Esophagus squamous epithelium (tissue), 5 donors: Measurements from ENCODE around the gene VIP. TPM values are rescaled to one million over a fixed set of nuclear protein-coding genes. Genes with fewer than 3 reads are reported as not detected.

Experiments
- DNase-seq: peaks from one replicate; lab custom pipeline; 2025; lab: John Stamatoyannopoulos, UW
- H3K27ac ChIP-seq, 4 donors: fragments of 200-600 bp; sonication (generic); one replicate each; pipeline ENCODE4 v1.5.1; 2016 to 2019; ENCODE audit warnings: mild to moderate bottlenecking in 1 of 4
- H3K27me3 ChIP-seq, 4 donors: fragments of 200-600 bp; sonication (generic); 1 replicate in 3 of 4; 2 replicates in 1 of 4; pipeline versions ENCODE4 v1.5.1 to v1.6.0; 2017 to 2021; ENCODE audit warnings: antibody characterized with exemption in 1 of 4
- H3K36me3 ChIP-seq, 3 donors: fragments of 200-600 bp; sonication (generic); one replicate each; pipeline ENCODE4 v1.5.1; 2016 to 2019
- H3K4me1 ChIP-seq, 3 donors: fragments of 200-600 bp; sonication (generic); one replicate each; pipeline ENCODE4 v1.5.1; 2017 to 2019
- H3K4me3 ChIP-seq, 4 donors: fragments of 200-600 bp; sonication (generic); 1 replicate in 3 of 4; 2 replicates in 1 of 4; pipeline ENCODE4 v1.5.1; 2016 to 2019; ENCODE audit warnings: mild to moderate bottlenecking in 2 of 4, moderate library complexity in 1 of 4
- H3K9me3 ChIP-seq, 3 donors: fragments of 200-600 bp; sonication (generic); one replicate each; pipeline ENCODE4 v1.5.1; 2016 to 2019
- CTCF ChIP-seq, 6 experiments: fragments of 450-650 bp in 4 of 6; fragments of 200-600 bp in 2 of 6; sonication (generic) in 2 of 6; IDR thresholded peaks; one replicate each; pipeline ENCODE4 v1.5.1; 2016 to 2019; ENCODE audit warnings: antibody characterized with exemption in 6 of 6, mild to moderate bottlenecking in 4 of 6, moderate library complexity in 4 of 6
- POLR2A ChIP-seq, 4 donors: fragments of 450-650 bp; IDR thresholded peaks; one replicate each; pipeline ENCODE4 v1.6.1; 2017; ENCODE audit warnings: antibody characterized with exemption in 4 of 4, mild to moderate bottlenecking in 4 of 4, moderate library complexity in 3 of 4
- WGBS, 2 donors: methylation state at CpG; one replicate each; pipeline ENCODE4 v1.1.5; 2018; 5-methylcytosine and 5-hydroxymethylcytosine counted together
- intact Hi-C: fragments of 100-400 bp; cut with DNase I; formaldehyde crosslinking; loops from one replicate; pipeline ENCODE4 v1.15.0; 2022
- total RNA-seq, 4 donors: library from RNA; depleted of rRNA; stranded (reverse); fragments of >200 nt; gene quantifications; one replicate each; pipeline ENCODE4 v1.1.0, GENCODE V29; 2016
- donor health status: DM: yes; HTN: yes; CAD: no.

The VIP gene
- total RNA-seq, 4 donors from 2014 or later: 0.22 to 0.38 TPM; not detected in 2

GRCh38 chr6:152775428-152775827, 24.8 kb downstream of the VIP start:
- intact Hi-C loops: no loop called here
- DNase-seq: no peak
- Histone ChIP-seq H3K4me3 (no peak overlapping the region), H3K9me3 (no peaks in the 10 kb centered on the region), H3K27me3 (no peaks in the 10 kb centered on the region), H3K36me3 (no peaks in the 10 kb centered on the region), H3K4me1 (no peaks in the 10 kb centered on the region), H3K27ac (no peak overlapping the region)
- TF ChIP-seq CTCF (IDR thresholded peaks at IDR 0.05): no peak
- no peak for TF ChIP-seq POLR2A (IDR thresholded peaks at IDR 0.05)

GRCh38 chr6:152776833-152777232, 26.2 kb downstream of the VIP start:
- DNase-seq: no peak
- H3K4me3 ChIP-seq: no peak overlapping the region
- intact Hi-C loops: no loop called here
- no peaks in the 10 kb centered on the region for H3K4me1 ChIP-seq
- H3K27me3 ChIP-seq: no peaks in the 10 kb centered on the region
- TF ChIP-seq POLR2A (IDR thresholded peaks at IDR 0.05): no peak
- TF ChIP-seq CTCF (IDR thresholded peaks at IDR 0.05): no peak
- no peak overlapping the region for H3K27ac ChIP-seq
- H3K9me3 ChIP-seq: no peaks in the 10 kb centered on the region
- no peaks in the 10 kb centered on the region for H3K36me3 ChIP-seq
- WGBS, 2 donors: 87 to 98% methylated on average over 3 of the region's 3 CpGs

- H3K4me1 ChIP-seq: no peaks in the 10 kb centered on the region
- 62 to 64% methylated on average over 9 of the region's 9 CpGs for WGBS, 2 donors
- TF ChIP-seq CTCF (IDR thresholded peaks at IDR 0.05): no peak
- H3K27me3 ChIP-seq: no peaks in the 10 kb centered on the region
- intact Hi-C loops: no loop called here
- H3K27ac ChIP-seq: no peak overlapping the region
- H3K4me3 ChIP-seq: no peak overlapping the region
- H3K9me3 ChIP-seq: no peaks in the 10 kb centered on the region
- H3K36me3 ChIP-seq: no peaks in the 10 kb centered on the region
- no peak for DNase-seq
Observed at GRCh38 chr6:152783217-152783878, 32.8 kb downstream of the VIP start.

GRCh38 chr6:152794696-152795095, 44.1 kb downstream of the VIP start:
- H3K4me1 ChIP-seq: no peaks in the 10 kb centered on the region
- H3K9me3 ChIP-seq: no peaks in the 10 kb centered on the region
- H3K27me3 ChIP-seq: no peaks in the 10 kb centered on the region
- H3K4me3 ChIP-seq: no peak overlapping the region
- no peak for TF ChIP-seq CTCF (IDR thresholded peaks at IDR 0.05)
- no peak for TF ChIP-seq POLR2A (IDR thresholded peaks at IDR 0.05)
- no peak for DNase-seq
- H3K27ac ChIP-seq: no peak overlapping the region
- H3K36me3 ChIP-seq: no peaks in the 10 kb centered on the region
- intact Hi-C loops: no loop called here

- DNase-seq: no peak
- TF ChIP-seq CTCF (IDR thresholded peaks at IDR 0.05) (no peak), POLR2A (IDR thresholded peaks at IDR 0.05) (no peak)
- H3K27me3 ChIP-seq: no peaks in the 10 kb centered on the region
- H3K4me3 ChIP-seq: no peak overlapping the region
- intact Hi-C loops: no loop called here
- no peaks in the 10 kb centered on the region for H3K9me3 ChIP-seq
- H3K27ac ChIP-seq: no peak overlapping the region
- no peaks in the 10 kb centered on the region for H3K36me3 ChIP-seq
- no peaks in the 10 kb centered on the region for H3K4me1 ChIP-seq
Observed at GRCh38 chr6:152804150-152804549, 53.6 kb downstream of the VIP start.

Other genes starting within 250 kb of the VIP start
- 10 to 100 TPM in 3 of 4 donors, 1 to 10 TPM in 1; 7.4 to 66.4 (median 20.7) TPM for gene SYNE1, start 113.4 kb upstream of the VIP start, total RNA-seq
- 1 to 10 TPM in 3 of 4 donors, under 1 TPM in 1; 0.53 to 7.8 (median 2.6) TPM for gene MYCT1, start 52.9 kb upstream of the VIP start, total RNA-seq
- 1 to 10 TPM; 2.7 to 9.4 (median 7.3) TPM for gene FBXO5, start 232.2 kb downstream of the VIP start, total RNA-seq